Common myeloid progenitor, CD34-positive (primary cell): ENCODE measurements around the gene RNF113A. TPM values are rescaled to one million over a fixed set of nuclear protein-coding genes. Genes with fewer than 3 reads are reported as not detected.

Source experiments
- CTCF ChIA-PET: fragments of 350-600 bp; sonication (Branson Sonifier 250); formaldehyde crosslinking; loops from one replicate; lab custom pipeline; 2021; ENCODE audit warnings: antibody characterized with exemption; lab: Charles Lee
- POLR2A ChIA-PET: fragments of 350-600 bp; sonication (Branson Sonifier 250); formaldehyde crosslinking; loops from one replicate; lab custom pipeline; 2021; ENCODE audit warnings: antibody characterized with exemption; lab: Charles Lee
- DNase-seq, 3 donors: peaks; one replicate each; pipeline versions ENCODE4 v3.0.0 to v3.0.0-alpha.2; 2013
- H3K27ac ChIP-seq, 2 experiments: 1 replicate in 1 of 2; 2 replicates in 1 of 2; pipeline ENCODE4 v1.7.0; 2013; ENCODE audit warnings: inconsistent platforms in 2 of 2, low read length in 2 of 2, mild to moderate bottlenecking in 2 of 2, low read depth in 1 of 2, moderate library complexity in 1 of 2; ENCODE audit not compliant: severe bottlenecking in 2 of 2, insufficient read depth in 1 of 2, poor library complexity in 1 of 2
- H3K27me3 ChIP-seq, 5 experiments: replicated peaks in 2 of 5; 1 replicate in 3 of 5; 2 replicates in 2 of 5; pipeline versions ENCODE4 v1.6.1 to v1.7.0; 2013; ENCODE audit warnings: low read length in 4 of 5, mild to moderate bottlenecking in 2 of 5, moderate library complexity in 2 of 5, inconsistent platforms in 1 of 5; ENCODE audit not compliant: insufficient read depth in 5 of 5, control insufficient read depth in 4 of 5
- H3K36me3 ChIP-seq, 4 experiments: 1 replicate in 2 of 4; 2 replicates in 2 of 4; pipeline versions ENCODE4 v1.6.1 to v1.7.0; 2013; ENCODE audit warnings: low read length in 3 of 4, control low read depth in 1 of 4, mild to moderate bottlenecking in 1 of 4; ENCODE audit not compliant: control insufficient read depth in 4 of 4, insufficient read depth in 4 of 4
- H3K4me1 ChIP-seq, 4 experiments: 1 replicate in 3 of 4; 2 replicates in 1 of 4; pipeline versions ENCODE4 v1.6.1 to v1.7.1; 2013; ENCODE audit warnings: low read length in 3 of 4, mild to moderate bottlenecking in 3 of 4, control low read depth in 1 of 4, inconsistent platforms in 1 of 4, moderate library complexity in 1 of 4; ENCODE audit not compliant: control insufficient read depth in 4 of 4, insufficient read depth in 4 of 4; ENCODE audit errors: control extremely low read depth in 1 of 4
- H3K4me3 ChIP-seq, 7 experiments: 1 replicate in 4 of 7; 2 replicates in 3 of 7; pipeline versions ENCODE4 v1.5.1 to v1.7.0; 2013; ENCODE audit warnings: mild to moderate bottlenecking in 7 of 7, low read length in 6 of 7, moderate library complexity in 6 of 7, inconsistent platforms in 2 of 7, low read depth in 2 of 7, control low read depth in 1 of 7; ENCODE audit not compliant: insufficient read depth in 4 of 7, control insufficient read depth in 1 of 7; ENCODE audit errors: extremely low read depth in 1 of 7
- H3K9me3 ChIP-seq, 5 experiments: 1 replicate in 4 of 5; 2 replicates in 1 of 5; pipeline versions ENCODE4 v1.6.1 to v1.7.1; 2013; ENCODE audit warnings: low read length in 4 of 5, mild to moderate bottlenecking in 2 of 5, inconsistent platforms in 1 of 5, low read depth in 1 of 5, moderate library complexity in 1 of 5; ENCODE audit not compliant: control insufficient read depth in 4 of 5, insufficient read depth in 2 of 5; ENCODE audit errors: control extremely low read depth in 1 of 5
- WGBS: methylation state at CpG from one replicate; pipeline ENCODE4 v1.1.5; 2013; ENCODE audit not compliant: insufficient coverage; 5-methylcytosine and 5-hydroxymethylcytosine counted together
- polyA plus RNA-seq: library from polyadenylated mRNA; unstranded; fragments of 120-200 nt; gene quantifications from one replicate; pipeline ENCODE4 v1.2.1, GENCODE V29; 2013

Gene RNF113A
- polyA plus RNA-seq, result 22.8 TPM

DNA sequence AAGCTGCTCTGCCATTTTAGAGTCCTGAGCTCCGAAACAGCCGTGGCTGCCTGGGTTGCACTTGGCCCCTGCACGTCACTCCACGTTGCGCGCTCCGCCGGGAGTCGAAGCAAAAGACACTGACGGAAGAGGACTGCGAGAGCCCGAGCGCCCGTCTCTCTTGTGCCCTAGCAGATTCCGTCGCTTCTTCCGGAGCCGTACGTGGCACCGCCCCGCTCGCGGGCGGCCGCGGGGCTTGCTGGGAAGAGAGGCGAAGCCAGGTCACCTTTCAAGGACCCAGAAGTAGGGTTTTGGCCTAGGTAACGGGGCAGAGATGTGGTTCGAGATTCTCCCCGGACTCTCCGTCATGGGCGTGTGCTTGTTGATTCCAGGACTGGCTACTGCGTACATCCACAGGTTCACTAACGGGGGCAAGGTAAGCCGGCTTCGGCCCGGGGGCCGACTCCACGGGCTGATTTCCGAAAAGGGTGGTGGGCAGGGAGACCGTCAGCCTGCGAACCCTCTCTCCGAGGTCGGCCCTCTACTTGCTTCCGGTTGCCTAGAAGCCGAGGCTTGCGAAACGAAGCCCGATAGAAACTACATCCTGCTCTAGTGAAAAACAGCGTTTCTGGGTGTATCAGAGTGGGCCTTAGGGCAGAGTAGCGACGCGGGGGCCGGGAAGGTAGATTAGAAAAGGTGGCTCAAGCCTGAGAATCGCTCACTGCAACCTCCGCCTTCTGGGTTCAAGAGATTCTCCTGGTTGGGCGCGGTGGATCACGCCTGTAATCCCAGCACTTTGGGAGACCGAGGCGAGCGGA lies at the start of gene RNF113A, which contains the start of gene NDUFA1:
Gene RNF113A, minus strand, starts transcription at position 135 of the 797 bp plus-strand sequence. Its CDS starts 120 bp downstream, at position 15.
Gene NDUFA1, plus strand, starts transcription at position 234 of the 797 bp plus-strand sequence. Its CDS starts 80 bp downstream, at position 314.
- CTCF ChIA-PET, result interaction anchor here (1.3 to 2.4 kb wide), 2 partner anchors 10 to 11 kb away, joined by 4 to 7 read pairs; no protein-coding TSS in a partner anchor

GRCh38 chrX:119919835-119920585 lies 48.5 kb upstream of the RNF113A start:
- Histone ChIP-seq H3K27me3 (no peaks in the 10 kb centered on the region), H3K9me3 (no peaks in the 10 kb centered on the region), H3K4me3 (no peak overlapping the region), H3K4me1 (no peaks in the 10 kb centered on the region), H3K36me3 (peaks cover 0 to 3% (median under 1%) of the 10 kb centered on the region in 4 experiments), H3K27ac (no peak overlapping the region)
- ChIA-PET CTCF (no interaction called here), POLR2A (no interaction called here)
- DNase-seq, result no peak
- 94% methylated on average over 3 of the region's 5 CpGs for WGBS

More for the DNA sequence above, at the start of gene RNF113A, which contains the start of gene NDUFA1:
- H3K4me1 ChIP-seq, result peaks cover 0 to 14% (median 10%) of the 10 kb centered on the region in 4 experiments
- H3K27ac ChIP-seq, result peak within 1 kb of the TSS; percentile 85 to 95
- peak within 1 kb of the TSS; percentile 72 to 93 (median 84) for H3K4me3 ChIP-seq
- H3K27me3 ChIP-seq, result peaks cover 0 to 10% (median 0%) of the 10 kb centered on the region in 5 experiments
- WGBS, result 41% methylated on average over 59 of the region's 62 CpGs
- peaks cover 0 to 4% (median 0%) of the 10 kb centered on the region in 4 experiments for H3K36me3 ChIP-seq
- POLR2A ChIA-PET, result interaction anchor here (1.0 to 2.3 kb wide), 2 partner anchors 19 to 80 kb away, joined by 3 to 10 read pairs; partner anchors contain the start of gene RPL39
- DNase-seq, result peak; percentile 82 to 94 (median 91)
- peaks cover 0 to 5% (median 0%) of the 10 kb centered on the region in 5 experiments for H3K9me3 ChIP-seq

DNA sequence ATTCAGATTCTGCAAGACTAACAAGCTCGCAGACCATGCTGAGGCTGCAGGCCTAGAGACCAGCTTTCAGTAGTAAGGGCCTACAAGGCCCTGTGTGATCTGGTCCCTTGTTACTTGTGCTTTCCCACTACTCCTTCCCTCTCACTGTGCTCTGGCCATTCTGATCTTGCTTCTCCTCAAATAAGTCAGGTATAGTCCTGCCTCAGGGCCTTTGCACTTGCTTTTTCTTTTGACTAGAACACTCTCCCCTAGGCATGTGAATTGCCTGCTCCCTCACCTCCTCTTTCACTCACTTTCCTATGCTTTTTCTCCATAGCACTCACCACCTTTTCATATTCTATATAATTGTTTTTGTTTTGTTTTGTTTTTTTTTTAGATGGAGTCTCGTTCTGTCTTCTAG lies 46.3 kb upstream of the RNF113A start:
- Histone ChIP-seq H3K4me1 (no peaks in the 10 kb centered on the region), H3K36me3 (no peaks in the 10 kb centered on the region), H3K9me3 (no peaks in the 10 kb centered on the region), H3K27me3 (no peaks in the 10 kb centered on the region), H3K27ac (no peak overlapping the region), H3K4me3 (no peak overlapping the region)
- no peak for DNase-seq
- ChIA-PET CTCF (no interaction called here), POLR2A (no interaction called here)
- WGBS, result 86% methylated on average over 1 of the region's 2 CpGs

DNA sequence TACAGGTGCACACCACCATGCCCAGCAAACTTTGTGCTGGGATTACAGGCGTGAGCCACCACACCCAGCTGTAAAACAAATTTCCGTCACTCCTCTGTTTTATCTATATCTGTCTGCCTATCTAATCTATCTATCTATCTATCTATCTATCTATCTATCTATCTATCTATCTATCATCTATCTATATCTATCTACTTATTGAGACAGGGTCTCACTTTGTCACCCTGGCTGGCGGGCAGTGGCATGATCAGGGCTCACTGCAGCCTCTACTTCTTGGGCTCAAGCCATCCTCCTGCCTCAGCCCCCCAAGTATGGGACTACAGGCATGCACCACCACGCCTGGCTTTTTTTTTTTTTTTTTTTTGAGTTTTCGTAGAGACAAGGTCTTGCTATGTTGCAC lies 44.8 kb upstream of the RNF113A start:
- H3K9me3 ChIP-seq, result no peaks in the 10 kb centered on the region
- DNase-seq, result no peak
- H3K27me3 ChIP-seq, result no peaks in the 10 kb centered on the region
- no peaks in the 10 kb centered on the region for H3K36me3 ChIP-seq
- 80% methylated on average over 3 of the region's 5 CpGs for WGBS
- CTCF ChIA-PET, result no interaction called here
- no peaks in the 10 kb centered on the region for H3K4me1 ChIP-seq
- H3K4me3 ChIP-seq, result no peak overlapping the region
- H3K27ac ChIP-seq, result no peak overlapping the region
- POLR2A ChIA-PET, result no interaction called here

DNA sequence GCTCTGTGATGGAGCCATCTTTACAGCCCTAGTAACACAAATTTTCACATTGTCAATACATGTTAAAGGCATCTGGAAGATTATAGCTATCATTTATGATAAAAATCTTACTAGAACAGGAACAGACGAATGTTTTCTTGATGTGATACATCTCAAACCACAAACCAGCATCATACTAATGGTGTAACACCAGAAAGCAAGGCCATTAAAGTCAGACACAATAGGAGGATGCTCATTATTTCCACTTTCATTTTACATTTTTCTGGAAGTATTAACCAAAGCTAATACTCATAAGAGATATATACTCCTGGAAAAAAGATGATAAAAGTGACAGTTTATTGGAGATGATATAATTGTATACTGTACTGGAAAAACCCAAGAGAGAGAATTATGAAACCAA lies 29.4 kb upstream of the RNF113A start:
- Histone ChIP-seq H3K27me3 (no peaks in the 10 kb centered on the region), H3K36me3 (no peaks in the 10 kb centered on the region), H3K4me3 (no peak overlapping the region), H3K27ac (no peak overlapping the region), H3K9me3 (no peaks in the 10 kb centered on the region), H3K4me1 (peaks cover 0 to 3% (median 0%) of the 10 kb centered on the region in 4 experiments)
- ChIA-PET POLR2A (no interaction called here), CTCF (no interaction called here)
- no CpG with 5 or more reads among the region's 1 CpG for WGBS
- no peak for DNase-seq

- no peak overlapping the region for H3K4me3 ChIP-seq
- H3K9me3 ChIP-seq, result no peaks in the 10 kb centered on the region
- peaks cover 0 to 3% (median 0%) of the 10 kb centered on the region in 4 experiments for H3K4me1 ChIP-seq
- POLR2A ChIA-PET, result no interaction called here
- CTCF ChIA-PET, result interaction anchor here (1.1 kb wide), 1 partner anchor 12 kb away, joined by 4 read pairs; no protein-coding TSS in a partner anchor
- peak in 2 of 3 donors; percentile 45 to 55 for DNase-seq
- no peaks in the 10 kb centered on the region for H3K27me3 ChIP-seq
- WGBS, result 48% methylated on average over 2 of the region's 2 CpGs
- no peaks in the 10 kb centered on the region for H3K36me3 ChIP-seq
- H3K27ac ChIP-seq, result no peak overlapping the region
These were observed 27.6 kb upstream of the RNF113A start for GRCh38 chrX:119899125-119899524.
